HG02763 (cell line): ENCODE data around the gene RREB1.

Experiments used
- ATAC-seq: cut with Tn5 transposase; IDR thresholded peaks from one replicate; pipeline ENCODE4 v1.9.1; 2021; ENCODE audit warnings: mild to moderate bottlenecking, moderate library complexity; ENCODE audit not compliant: unreplicated experiment

RREB1 gene

GRCh38 chr6:7100072-7100752 lies 7.5 kb upstream of the RREB1 start:
- no peak for ATAC-seq

GRCh38 chr6:7100753-7101081 lies 7.0 kb upstream of the RREB1 start:
- no peak for ATAC-seq

GRCh38 chr6:7101290-7101689 lies 6.5 kb upstream of the RREB1 start:
- no peak for ATAC-seq

- no peak for ATAC-seq
These were observed 3.0 kb upstream of the RREB1 start for GRCh38 chr6:7104752-7105151.

GRCh38 chr6:7106215-7106751 lies 1.5 kb upstream of the RREB1 start:
- ATAC-seq = no peak

- ATAC-seq = peak; percentile 28
These were observed 796 bp upstream of the RREB1 start for GRCh38 chr6:7106752-7107577.

- ATAC-seq = no peak
These were observed 619 bp downstream of the RREB1 start for GRCh38 chr6:7108196-7108963.

GRCh38 chr6:7108964-7109836 lies 1.4 kb downstream of the RREB1 start:
- no peak for ATAC-seq

- ATAC-seq = no peak
These were observed 2.5 kb downstream of the RREB1 start for GRCh38 chr6:7110092-7110792.

- ATAC-seq = no peak
These were observed 3.4 kb downstream of the RREB1 start for GRCh38 chr6:7111095-7111690.

- no peak for ATAC-seq
These were observed 4.4 kb downstream of the RREB1 start for GRCh38 chr6:7112171-7112570.

- ATAC-seq = no peak
These were observed 5.1 kb downstream of the RREB1 start for GRCh38 chr6:7112741-7113313.

- no peak for ATAC-seq
These were observed 7.1 kb downstream of the RREB1 start for GRCh38 chr6:7114744-7115458.

- no peak for ATAC-seq
These were observed 7.9 kb downstream of the RREB1 start for GRCh38 chr6:7115543-7116231.

GRCh38 chr6:7119272-7119801 lies 11.6 kb downstream of the RREB1 start:
- no peak for ATAC-seq

GRCh38 chr6:7121700-7122241 lies 14.0 kb downstream of the RREB1 start:
- no peak for ATAC-seq

- ATAC-seq = no peak
These were observed 14.9 kb downstream of the RREB1 start for GRCh38 chr6:7122684-7123083.
